Effector memory CD4-positive, alpha-beta T cell (primary cell): Measurements from ENCODE around the gene SLC5A6.

Experiments
- DNase-seq, 3 donors: peaks; one replicate each; pipeline ENCODE4 v3.0.0-alpha.2; 2020
- H3K27ac ChIP-seq: 2 replicates; pipeline ENCODE4 v1.7.0; 2013; ENCODE audit warnings: mild to moderate bottlenecking, low read length, moderate library complexity; ENCODE audit not compliant: insufficient read depth, poor library complexity, severe bottlenecking
- H3K27me3 ChIP-seq: replicated peaks from 2 replicates; pipeline ENCODE4 v1.7.0; 2013; ENCODE audit warnings: mild to moderate bottlenecking, low read length; ENCODE audit not compliant: insufficient read depth, control insufficient read depth, poor library complexity, severe bottlenecking
- H3K36me3 ChIP-seq: 2 replicates; pipeline ENCODE4 v1.7.0; 2013; ENCODE audit warnings: mild to moderate bottlenecking, low read length, moderate library complexity; ENCODE audit not compliant: control insufficient read depth, insufficient read depth
- H3K4me1 ChIP-seq: 2 replicates; pipeline ENCODE4 v1.7.0; 2013; ENCODE audit warnings: low read length, mild to moderate bottlenecking; ENCODE audit not compliant: control insufficient read depth, insufficient read depth, poor library complexity, severe bottlenecking
- H3K4me3 ChIP-seq: 2 replicates; pipeline ENCODE4 v1.7.0; 2013; ENCODE audit warnings: low read length, low read depth, mild to moderate bottlenecking; ENCODE audit not compliant: insufficient read depth, poor library complexity, severe bottlenecking
- H3K9me3 ChIP-seq: 2 replicates; pipeline ENCODE4 v1.7.0; 2013; ENCODE audit warnings: mild to moderate bottlenecking, low read length, moderate library complexity; ENCODE audit not compliant: control insufficient read depth

The SLC5A6 gene

DNA sequence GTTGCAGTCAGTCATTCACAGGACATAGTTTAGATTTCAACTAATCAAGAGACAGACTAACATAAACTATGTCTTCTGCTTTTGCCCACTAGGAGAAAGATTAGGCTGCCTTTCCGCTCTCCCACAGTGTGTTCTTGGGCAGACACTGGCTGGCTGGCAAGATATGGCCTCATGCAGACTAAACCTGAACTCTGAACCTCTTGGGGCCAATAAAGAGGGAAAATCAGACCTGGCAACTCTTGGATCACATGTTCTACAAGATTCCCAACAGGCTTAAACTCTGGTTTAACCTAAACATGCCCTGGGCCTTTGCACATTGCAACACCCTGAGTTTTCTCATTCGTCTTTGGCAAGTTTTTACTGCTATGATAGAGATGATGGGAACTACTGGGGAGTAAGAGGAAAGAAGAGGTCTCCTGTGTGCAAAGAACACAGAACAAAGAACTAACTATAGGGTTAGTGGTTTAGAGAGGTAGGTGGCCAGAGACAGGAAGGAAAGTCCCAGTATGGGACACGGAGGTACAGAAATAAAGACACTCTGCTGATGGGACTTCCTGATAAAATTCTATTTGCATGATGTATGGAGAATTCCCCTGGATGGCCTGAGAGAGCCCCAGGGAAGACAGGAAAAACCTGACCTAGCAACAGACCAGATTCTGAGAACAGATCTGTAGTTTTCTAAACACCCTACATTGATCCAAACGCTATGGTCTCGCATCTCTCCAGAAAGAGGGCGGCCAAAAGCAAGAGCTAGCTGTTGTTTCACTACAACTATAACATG lies 2.3 kb downstream of the SLC5A6 start:
- DNase-seq: no peak
- Histone ChIP-seq H3K4me3 (no peak overlapping the region), H3K9me3 (no peaks in the 10 kb centered on the region), H3K27ac (no peak overlapping the region), H3K4me1 (peaks cover 16% of the 10 kb centered on the region), H3K27me3 (no peaks in the 10 kb centered on the region), H3K36me3 (peaks cover 24% of the 10 kb centered on the region)

DNA sequence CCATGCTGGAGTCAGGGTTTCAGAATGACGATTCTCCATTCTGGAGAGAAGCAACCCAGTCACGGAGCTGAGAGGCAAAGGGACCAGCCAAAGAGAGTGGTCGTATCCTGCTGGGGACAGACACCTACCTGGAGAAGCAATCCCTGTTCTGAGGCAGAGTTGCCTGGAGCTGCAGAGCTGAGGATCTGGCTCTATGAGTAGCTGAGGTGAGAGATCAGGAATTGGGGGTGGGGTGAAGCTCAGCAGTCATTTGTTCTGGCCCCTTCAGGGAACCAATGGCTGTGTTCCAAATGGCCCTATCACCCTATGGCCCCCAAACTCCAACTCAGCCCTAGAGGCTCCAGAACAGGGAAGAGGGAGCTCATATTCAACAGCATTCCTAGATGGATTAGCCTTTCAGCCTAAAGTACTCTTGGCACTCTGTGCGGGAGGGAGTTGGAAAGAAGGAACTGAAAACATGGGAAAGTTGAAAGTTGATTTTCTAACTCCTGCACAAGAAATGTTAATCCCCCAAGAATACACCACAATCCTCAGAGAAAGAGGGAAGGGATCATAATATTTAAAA lies 3.5 kb downstream of the SLC5A6 start:
- Histone ChIP-seq H3K9me3 (no peaks in the 10 kb centered on the region), H3K27ac (no peak overlapping the region), H3K27me3 (no peaks in the 10 kb centered on the region), H3K36me3 (peaks cover 31% of the 10 kb centered on the region), H3K4me3 (no peak overlapping the region), H3K4me1 (peaks cover 22% of the 10 kb centered on the region)
- DNase-seq: no peak

DNA sequence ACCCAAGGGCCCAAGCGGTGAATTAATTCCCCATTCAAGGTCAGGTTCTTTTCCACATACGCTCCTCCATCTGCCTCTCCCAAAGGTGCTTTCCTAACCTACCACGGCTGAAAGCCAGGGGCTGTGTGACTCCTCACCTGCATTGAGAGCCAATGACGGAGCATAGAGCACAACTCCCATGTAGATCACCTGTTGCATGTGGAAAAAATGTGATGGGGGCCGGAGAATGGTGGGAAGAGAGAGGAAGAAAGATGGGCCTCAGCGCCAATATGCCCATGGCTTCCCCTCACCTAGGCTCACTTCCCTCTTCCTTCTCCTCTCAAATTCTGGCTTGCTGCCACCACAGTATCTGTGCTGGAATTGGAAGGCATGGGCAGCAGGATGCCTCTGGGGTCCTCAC lies 5.7 kb downstream of the SLC5A6 start:
- Histone ChIP-seq H3K27ac (no peak overlapping the region), H3K4me3 (no peak overlapping the region), H3K36me3 (peaks cover 43% of the 10 kb centered on the region), H3K9me3 (no peaks in the 10 kb centered on the region), H3K4me1 (peaks cover 11% of the 10 kb centered on the region), H3K27me3 (no peaks in the 10 kb centered on the region)
- no peak for DNase-seq

DNA sequence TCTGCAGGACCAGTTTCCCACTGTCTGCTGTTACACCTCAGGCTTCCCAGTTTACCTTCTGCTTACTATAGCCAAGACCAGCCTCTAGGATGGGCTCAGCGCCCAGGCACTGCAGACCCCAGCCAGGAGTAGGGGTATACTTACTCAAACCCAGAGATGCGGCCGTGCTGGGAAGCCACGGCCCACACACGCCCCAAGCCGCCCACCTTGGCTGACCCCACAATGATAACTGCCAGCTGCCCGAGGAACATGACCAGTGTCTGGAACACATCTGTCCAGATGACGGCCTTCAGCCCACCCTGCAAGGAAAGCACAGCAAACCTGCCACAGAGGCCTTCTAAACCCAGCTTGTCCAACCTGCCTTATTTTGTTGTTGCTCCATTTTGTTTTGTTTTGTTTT lies 6.9 kb downstream of the SLC5A6 start:
- no peaks in the 10 kb centered on the region for H3K27me3 ChIP-seq
- no peak overlapping the region for H3K27ac ChIP-seq
- H3K4me1 ChIP-seq: peaks cover 7% of the 10 kb centered on the region
- no peak overlapping the region for H3K4me3 ChIP-seq
- H3K9me3 ChIP-seq: no peaks in the 10 kb centered on the region
- peaks cover 49% of the 10 kb centered on the region for H3K36me3 ChIP-seq
- DNase-seq: no peak

DNA sequence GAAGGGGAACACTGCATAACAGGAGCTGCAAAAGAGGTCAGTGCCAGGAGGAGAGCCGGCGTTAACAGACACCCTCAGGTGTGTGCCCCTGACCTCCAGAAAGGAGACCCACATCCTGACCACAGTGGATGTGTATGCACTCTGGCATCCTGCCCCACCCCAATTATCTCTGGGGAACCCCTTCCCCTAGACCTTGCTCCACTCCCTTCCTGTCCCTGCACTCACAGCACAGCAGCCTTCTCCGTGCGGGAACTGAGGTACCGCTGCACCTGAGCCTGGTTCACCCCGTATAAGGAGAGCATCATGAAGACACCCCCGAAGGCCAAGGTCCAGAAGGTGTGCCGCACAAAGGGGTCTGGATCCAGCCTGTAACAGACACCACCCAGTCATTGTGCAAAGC lies 7.5 kb downstream of the SLC5A6 start:
- DNase-seq: no peak

DNA sequence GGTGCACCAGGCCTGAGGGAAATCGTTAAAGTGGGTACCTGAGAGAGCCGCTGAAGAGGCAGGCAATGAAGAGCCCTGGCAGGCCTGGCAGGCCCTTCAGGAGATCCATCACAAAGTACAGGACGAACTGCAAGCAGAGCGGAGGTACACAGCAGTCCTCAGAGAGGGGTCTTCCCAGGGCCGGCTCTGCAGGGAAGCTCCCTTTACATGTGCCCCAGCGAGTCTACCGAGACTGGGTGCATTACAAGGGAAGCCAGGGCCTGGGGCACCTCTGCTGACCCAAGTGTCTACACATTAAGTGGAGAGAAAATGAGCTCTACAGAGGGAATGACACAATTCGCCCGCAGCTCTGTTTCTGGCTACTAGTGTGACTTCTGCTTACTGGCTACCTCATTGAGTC lies 8.3 kb downstream of the SLC5A6 start:
- no peaks in the 10 kb centered on the region for H3K9me3 ChIP-seq
- H3K36me3 ChIP-seq: peaks cover 59% of the 10 kb centered on the region
- DNase-seq: no peak
- no peaks in the 10 kb centered on the region for H3K27me3 ChIP-seq
- H3K4me1 ChIP-seq: peaks cover 7% of the 10 kb centered on the region
- no peak overlapping the region for H3K4me3 ChIP-seq
- no peak overlapping the region for H3K27ac ChIP-seq

More for the DNA sequence above, 7.5 kb downstream of the SLC5A6 start:
- Histone ChIP-seq H3K36me3 (peaks cover 55% of the 10 kb centered on the region), H3K27ac (no peak overlapping the region), H3K4me1 (peaks cover 7% of the 10 kb centered on the region), H3K27me3 (no peaks in the 10 kb centered on the region), H3K4me3 (no peak overlapping the region), H3K9me3 (no peaks in the 10 kb centered on the region)

DNA sequence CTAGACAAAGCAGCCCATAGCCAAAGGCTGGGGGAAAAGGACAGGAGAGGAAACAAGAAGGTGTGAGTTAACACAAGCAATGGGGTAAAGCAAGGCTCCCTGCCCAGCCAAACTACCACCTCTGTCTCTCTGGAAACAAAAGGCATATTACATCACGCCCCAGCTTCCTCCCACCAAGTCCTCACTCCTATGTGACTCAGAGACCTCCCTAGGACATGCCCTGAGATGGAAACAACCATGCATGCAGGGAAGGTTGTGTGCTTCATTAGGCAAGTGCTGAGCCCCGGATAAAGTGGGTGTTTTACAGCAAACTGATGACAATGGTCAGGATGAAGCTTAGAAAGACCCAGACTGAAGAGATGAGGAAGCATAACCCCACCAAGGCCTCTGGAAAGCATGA lies 9.2 kb downstream of the SLC5A6 start:
- Histone ChIP-seq H3K4me3 (no peak overlapping the region), H3K36me3 (peaks cover 59% of the 10 kb centered on the region)
- no peak for DNase-seq

DNA sequence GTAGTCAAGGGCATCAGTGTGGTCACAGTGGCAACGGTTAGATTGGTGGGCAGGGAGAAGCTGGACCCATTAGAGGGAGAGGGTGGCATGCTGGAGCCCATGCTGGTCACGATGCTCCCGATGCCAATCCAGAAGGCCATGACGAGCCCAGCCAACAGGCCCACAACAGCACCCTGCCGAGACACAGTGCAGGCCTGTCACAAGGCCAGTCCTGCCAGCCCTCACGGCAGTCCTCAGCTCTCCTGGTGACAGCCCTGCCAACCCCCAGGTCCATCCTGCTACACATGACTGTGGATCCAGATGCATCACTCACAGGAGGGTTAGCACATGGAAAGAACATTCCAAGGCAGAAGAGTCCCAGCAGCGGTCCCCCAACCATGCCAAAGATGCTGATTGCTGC lies 10.4 kb downstream of the SLC5A6 start:
- no peak for DNase-seq
- H3K4me3 ChIP-seq: no peak overlapping the region
- H3K27me3 ChIP-seq: no peaks in the 10 kb centered on the region
- H3K4me1 ChIP-seq: peaks cover 7% of the 10 kb centered on the region
- no peak overlapping the region for H3K27ac ChIP-seq
- no peaks in the 10 kb centered on the region for H3K9me3 ChIP-seq
- peaks cover 48% of the 10 kb centered on the region for H3K36me3 ChIP-seq

More for the DNA sequence above, 9.2 kb downstream of the SLC5A6 start:
- peaks cover 7% of the 10 kb centered on the region for H3K4me1 ChIP-seq
- H3K27ac ChIP-seq: no peak overlapping the region
- no peaks in the 10 kb centered on the region for H3K9me3 ChIP-seq
- H3K27me3 ChIP-seq: no peaks in the 10 kb centered on the region

DNA sequence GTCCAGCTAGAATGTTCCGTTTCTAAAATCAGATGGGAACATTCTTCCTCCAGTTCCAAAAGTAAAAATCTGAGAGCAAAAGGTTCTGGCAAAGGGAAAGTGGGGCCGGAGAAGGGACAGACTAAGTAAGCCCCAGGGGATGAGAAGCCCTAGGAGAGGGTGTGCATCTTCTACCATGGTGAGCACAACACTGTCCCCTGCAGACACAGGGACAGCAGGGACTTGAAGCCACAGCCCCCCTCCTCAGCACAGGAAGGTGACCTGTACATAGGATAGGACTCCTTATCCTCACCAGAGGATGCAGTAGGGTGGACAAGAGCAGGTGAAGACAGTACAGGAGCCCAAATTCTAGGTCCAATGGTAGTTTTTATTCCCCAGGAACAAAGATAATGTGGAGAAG lies 12.8 kb downstream of the SLC5A6 start:
- no peak for DNase-seq
- H3K9me3 ChIP-seq: no peaks in the 10 kb centered on the region
- peaks cover 34% of the 10 kb centered on the region for H3K36me3 ChIP-seq
- no peaks in the 10 kb centered on the region for H3K27me3 ChIP-seq
- no peak overlapping the region for H3K27ac ChIP-seq
- peaks cover 2% of the 10 kb centered on the region for H3K4me1 ChIP-seq
- H3K4me3 ChIP-seq: no peak overlapping the region

DNA sequence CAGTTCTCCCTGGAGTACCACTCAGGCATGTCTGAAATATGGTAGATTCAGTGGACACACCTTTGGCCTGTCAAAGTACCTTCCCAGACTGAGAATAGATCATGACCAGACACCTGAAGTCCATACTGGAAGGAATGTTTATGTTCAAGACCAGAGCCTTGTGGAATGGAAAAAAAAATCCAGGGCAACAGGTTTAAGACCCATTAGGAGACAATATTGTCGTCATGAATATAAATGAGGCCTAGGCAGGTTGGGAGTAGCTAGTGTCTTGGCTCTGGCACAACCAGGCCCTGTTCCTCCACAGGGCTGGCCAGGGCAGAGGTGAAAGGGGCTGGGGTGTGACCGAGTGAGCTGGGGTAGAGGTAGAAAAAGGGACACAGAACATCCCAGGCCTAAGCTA lies 13.4 kb downstream of the SLC5A6 start:
- no peaks in the 10 kb centered on the region for H3K27me3 ChIP-seq
- H3K9me3 ChIP-seq: no peaks in the 10 kb centered on the region
- peaks cover 28% of the 10 kb centered on the region for H3K36me3 ChIP-seq
- no peaks in the 10 kb centered on the region for H3K4me1 ChIP-seq
- H3K4me3 ChIP-seq: no peak overlapping the region
- DNase-seq: no peak
- no peak overlapping the region for H3K27ac ChIP-seq
